ENCODE results near the gene IVL.

The IVL gene

GRCh38 chr1:152907686-152908601 lies at the start of gene IVL:
IVL (plus strand) TSS chr1:152908546; CDS start chr1:152909798, 1,252 bp downstream.
- no peak for DNase-seq

GRCh38 chr1:152859696-152860095 lies 48.6 kb upstream of the IVL start, which contains the start of gene LCE7A:
LCE7A (plus strand) TSS chr1:152859996; CDS start chr1:152860698, 702 bp downstream.
- no peak for DNase-seq

GRCh38 chr1:152860129-152860528 lies 48.2 kb upstream of the IVL start:
- no peak for DNase-seq

GRCh38 chr1:152861374-152861773 lies 47.0 kb upstream of the IVL start:
- no peak for DNase-seq

- DNase-seq, result no peak
Observed at GRCh38 chr1:152864443-152864842, 43.9 kb upstream of the IVL start.

GRCh38 chr1:152866321-152866720 lies 42.0 kb upstream of the IVL start:
- DNase-seq, result no peak

- DNase-seq, result peak; percentile 74
Observed at GRCh38 chr1:152869808-152870419, 38.4 kb upstream of the IVL start.

- DNase-seq, result no peak
Observed at GRCh38 chr1:152870831-152871730, 37.3 kb upstream of the IVL start.

- DNase-seq, result no peak
Observed at GRCh38 chr1:152871731-152872126, 36.6 kb upstream of the IVL start.

- no peak for DNase-seq
Observed at GRCh38 chr1:152873495-152873894, 34.9 kb upstream of the IVL start.

- no peak for DNase-seq
Observed at GRCh38 chr1:152876827-152877226, 31.5 kb upstream of the IVL start.

GRCh38 chr1:152878042-152878441 lies 30.3 kb upstream of the IVL start, which contains the start of gene SMCP:
SMCP (plus strand) TSS chr1:152878322; CDS start chr1:152884423, 6,101 bp downstream.
- peak; percentile 72 for DNase-seq

GRCh38 chr1:152879559-152880198 lies 28.7 kb upstream of the IVL start:
- DNase-seq, result no peak

- DNase-seq, result no peak
Observed at GRCh38 chr1:152880316-152880715, 28.0 kb upstream of the IVL start.

GRCh38 chr1:152880907-152881306 lies 27.4 kb upstream of the IVL start:
- no peak for DNase-seq

- no peak for DNase-seq
Observed at GRCh38 chr1:152884085-152884484, 24.3 kb upstream of the IVL start.

GRCh38 chr1:152884506-152884905 lies 23.8 kb upstream of the IVL start:
- DNase-seq, result no peak

- no peak for DNase-seq
Observed at GRCh38 chr1:152884966-152885624, 23.3 kb upstream of the IVL start.

GRCh38 chr1:152886085-152886484 lies 22.3 kb upstream of the IVL start:
- no peak for DNase-seq

GRCh38 chr1:152886758-152887409 lies 21.5 kb upstream of the IVL start:
- DNase-seq, result no peak

- no peak for DNase-seq
Observed at GRCh38 chr1:152888126-152888525, 20.2 kb upstream of the IVL start.
